OCI-LY7 (cell line): ENCODE results near the gene ALK.

Source experiments
- CTCF ChIP-seq: fragments of 200-600 bp; sonication (generic); conservative IDR thresholded peaks from 2 replicates; pipeline ENCODE4 v1.5.1; 2014; ENCODE audit warnings: mild to moderate bottlenecking, antibody characterized with exemption, low read length, moderate library complexity, mixed read lengths
- EZH2phosphoT487 ChIP-seq: fragments of 200-600 bp; sonication (generic); IDR thresholded peaks from 2 replicates; pipeline ENCODE4 v1.6.1; 2018; ENCODE audit warnings: low read depth, borderline replicate concordance, mild to moderate bottlenecking, mixed run types, antibody characterized with exemption, low read length, moderate library complexity, mixed read lengths

- no peak for TF ChIP-seq CTCF
- no peak for TF ChIP-seq EZH2phosphoT487
These were observed 189.4 kb downstream of the ALK start for GRCh38 chr2:29731948-29732347.
